ENCODE data around the gene ZNF507.
"Not testable (repeated sequence)": the region's sequence is repeated elsewhere in the genome, so short reads cannot be mapped to it uniquely, and the experiment has no call there.

ZNF507 gene

DNA sequence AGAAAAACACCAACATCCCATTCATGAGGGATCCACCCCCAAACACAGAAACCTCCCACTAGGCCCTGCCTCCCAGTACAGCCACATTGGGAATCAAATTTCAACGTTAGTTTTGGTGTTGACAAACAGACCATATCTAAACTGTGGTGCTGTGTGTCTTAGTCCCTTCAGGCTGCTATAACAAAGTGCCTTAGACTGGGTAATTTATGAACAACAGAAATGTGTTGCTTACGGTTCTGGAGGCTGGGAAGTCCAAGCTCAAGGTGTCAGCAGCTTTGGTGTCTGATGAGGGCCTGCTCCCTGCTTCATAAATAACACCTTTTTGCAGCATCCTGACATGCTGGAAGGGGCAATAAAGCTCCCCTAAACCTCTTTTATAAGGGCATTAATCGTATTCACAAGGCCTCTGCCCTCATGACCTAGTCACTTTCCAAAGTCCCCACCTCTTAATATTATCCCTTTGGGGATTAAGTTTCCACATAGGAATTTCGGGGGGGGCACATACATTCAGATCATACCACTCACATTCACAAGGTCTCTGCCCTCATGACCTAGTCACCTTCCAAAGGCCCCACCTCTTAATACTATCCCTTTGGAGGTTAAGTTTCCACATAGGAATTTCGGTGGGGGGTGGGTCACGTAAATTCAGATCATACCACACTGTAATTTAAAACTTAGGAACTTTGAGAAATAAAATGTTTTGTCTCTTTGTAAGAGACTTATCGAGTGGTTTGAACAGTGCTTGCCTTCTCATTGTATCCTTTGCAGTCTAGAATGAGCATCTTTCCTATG, 27.5 kb downstream of the ZNF507 start:
- no peak for DNase-seq

DNA sequence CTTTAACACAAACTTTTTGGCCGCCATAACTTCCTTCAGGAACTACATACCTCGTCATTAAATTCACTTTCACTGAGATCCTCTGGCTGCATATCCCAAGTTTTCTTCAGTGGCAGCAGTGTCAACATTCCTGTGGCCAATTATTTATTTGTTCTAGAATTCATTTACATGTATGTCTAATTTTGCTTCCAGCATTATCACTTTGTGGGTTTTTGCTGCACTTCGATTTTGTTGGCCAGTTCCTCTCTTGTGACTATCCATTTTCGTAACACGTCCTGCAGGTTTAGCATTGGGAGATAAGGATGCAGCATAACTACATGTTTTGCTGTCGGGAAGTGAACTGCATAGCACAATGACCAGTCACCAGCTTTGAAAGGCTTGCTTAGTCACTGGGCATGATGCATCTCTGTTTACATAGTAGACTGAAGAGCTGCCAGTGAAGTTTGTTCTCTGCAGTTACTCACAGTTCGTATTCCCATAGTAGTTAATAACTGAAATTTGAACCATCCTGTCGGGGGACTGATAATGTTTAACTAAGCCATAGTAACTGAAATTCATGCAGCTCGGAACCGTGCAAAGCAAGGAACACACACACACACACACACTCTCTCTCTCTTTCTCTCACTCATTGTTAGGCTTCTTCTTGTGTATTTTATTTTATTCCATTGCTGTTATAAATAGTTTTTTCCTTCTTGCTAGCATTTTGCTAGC, 28.3 kb downstream of the ZNF507 start:
- DNase-seq, result peak; percentile 40

DNA sequence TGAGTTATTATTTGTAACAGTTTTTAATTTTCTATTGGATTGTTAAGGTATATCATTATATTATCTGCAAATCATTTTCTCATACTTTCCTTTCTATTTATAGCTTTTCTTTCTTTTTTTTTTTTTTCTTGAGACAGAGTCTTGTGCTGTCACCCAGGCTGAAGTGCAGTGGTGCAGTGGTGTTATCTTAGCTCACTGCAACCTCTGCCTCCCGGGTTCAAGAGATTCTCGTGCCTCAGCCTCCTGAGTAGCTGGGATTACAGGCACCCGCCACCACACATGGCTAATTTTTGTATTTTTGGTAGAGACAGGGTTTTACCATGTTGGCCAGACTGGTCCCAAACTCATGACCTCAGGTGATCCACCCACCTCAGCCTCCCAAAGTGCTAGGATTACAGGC, 29.0 kb downstream of the ZNF507 start:
- not testable (repeated sequence) for DNase-seq

DNA sequence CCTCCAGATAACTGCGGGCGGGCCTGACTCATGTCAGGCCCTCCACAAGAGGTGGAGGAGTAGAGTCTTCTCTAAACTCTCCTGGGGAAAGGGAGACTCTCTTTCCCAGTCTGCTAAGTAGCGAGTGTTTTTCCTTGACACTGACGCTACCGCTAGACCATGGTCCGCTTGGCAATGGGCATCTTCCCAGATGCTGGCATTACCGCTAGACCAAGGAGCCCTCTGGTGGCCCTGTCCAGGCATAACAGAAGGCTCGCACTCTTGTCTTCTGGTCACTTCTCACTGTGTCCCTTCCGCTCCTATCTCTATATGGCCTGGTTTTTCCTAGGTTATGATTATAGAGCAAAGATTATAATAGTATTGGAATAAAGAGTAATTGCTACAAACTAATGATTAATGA, 31.7 kb downstream of the ZNF507 start:
- DNase-seq, result not testable (repeated sequence)

DNA sequence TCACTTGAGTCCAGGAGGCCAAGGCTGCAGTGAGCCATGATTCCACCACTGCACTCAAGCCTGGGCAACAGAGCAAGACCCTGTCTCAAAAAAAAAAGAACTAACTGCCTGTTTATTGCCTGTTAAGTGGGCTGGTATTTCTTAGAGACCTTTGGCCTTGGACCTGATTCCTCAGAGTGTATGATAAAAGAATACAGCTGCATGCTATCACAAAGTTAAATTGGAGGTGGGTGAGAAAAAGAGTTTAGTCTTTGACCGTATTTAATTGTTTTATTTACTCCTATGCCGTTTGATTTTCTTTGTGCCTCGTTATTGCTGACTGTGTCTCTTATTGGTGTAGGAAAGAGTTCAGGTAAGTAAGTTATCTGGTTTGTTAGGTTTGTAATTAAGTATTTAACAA, 34.9 kb downstream of the ZNF507 start:
- DNase-seq, result no peak

DNA sequence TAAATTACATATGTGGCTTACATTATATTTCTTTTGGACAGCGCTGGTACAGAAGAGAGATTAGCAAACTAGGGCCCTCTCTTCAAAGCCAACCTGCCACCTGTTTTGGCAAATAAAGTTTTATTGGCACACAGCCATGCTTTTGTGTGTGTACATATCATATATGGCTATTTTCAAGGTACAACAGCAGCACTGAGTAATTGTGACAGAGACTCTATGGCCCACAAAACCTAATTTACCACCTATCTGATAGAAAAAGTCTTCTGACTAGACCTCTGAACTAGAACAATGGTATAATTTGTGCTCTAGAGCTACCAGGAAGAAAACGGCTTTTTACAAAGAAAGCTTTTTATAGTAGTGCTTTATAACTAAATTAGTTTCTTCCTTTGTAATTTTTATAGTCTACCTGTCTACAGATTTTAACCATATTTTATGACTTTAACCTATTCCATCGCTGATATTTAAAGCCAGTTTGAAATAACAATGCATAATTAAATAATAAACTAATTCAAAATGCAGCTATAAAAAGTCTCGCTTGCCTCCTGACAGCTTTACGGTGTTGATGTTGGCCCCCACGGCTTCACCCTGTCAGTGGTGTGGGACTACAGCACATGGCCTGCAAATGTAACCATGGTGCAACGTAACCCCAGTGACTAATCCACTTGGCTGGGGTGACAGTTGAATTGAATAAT, 42.4 kb downstream of the ZNF507 start:
- DNase-seq, result no peak

DNA sequence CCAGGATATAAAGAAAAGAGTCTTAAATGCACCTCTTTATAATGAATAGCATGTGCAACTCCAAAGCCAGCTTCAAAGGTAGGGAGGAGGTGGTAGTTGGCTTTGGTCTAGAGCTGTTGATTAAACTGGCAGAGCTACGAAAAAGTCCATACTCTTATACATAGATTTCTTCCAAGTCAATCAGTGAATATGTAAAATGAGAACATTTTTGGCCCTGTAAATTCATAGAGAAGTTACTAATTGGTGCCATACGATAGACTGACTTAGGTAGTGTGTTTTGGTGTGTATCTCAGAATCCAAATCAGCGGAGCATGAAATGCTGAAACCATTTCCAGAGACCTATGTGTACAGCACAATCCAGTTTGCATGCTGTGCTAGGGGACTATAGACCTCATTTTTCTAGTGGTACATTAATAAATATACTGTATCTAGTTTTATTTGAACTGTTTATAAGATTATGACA, 43.0 kb downstream of the ZNF507 start:
- no peak for DNase-seq

DNA sequence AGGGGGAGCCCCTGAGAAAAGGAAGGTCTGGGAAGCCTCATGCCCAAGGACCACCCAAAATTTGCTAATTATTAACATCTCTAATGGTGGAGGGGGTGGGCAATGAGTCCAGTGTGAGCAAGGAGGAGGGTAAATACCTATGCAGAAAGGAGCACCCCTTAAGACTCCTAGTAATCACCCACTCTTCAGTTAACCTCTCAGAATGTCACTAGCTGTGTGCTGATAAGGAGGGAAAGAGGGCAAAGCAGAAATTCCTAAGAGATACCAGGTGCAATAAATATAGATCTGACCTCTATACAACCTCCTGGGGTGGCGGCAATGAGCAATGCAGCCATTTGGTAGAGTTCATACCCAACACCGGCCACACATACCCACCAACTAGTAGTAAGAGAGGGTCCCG, 47.5 kb downstream of the ZNF507 start:
- DNase-seq, result no peak

DNA sequence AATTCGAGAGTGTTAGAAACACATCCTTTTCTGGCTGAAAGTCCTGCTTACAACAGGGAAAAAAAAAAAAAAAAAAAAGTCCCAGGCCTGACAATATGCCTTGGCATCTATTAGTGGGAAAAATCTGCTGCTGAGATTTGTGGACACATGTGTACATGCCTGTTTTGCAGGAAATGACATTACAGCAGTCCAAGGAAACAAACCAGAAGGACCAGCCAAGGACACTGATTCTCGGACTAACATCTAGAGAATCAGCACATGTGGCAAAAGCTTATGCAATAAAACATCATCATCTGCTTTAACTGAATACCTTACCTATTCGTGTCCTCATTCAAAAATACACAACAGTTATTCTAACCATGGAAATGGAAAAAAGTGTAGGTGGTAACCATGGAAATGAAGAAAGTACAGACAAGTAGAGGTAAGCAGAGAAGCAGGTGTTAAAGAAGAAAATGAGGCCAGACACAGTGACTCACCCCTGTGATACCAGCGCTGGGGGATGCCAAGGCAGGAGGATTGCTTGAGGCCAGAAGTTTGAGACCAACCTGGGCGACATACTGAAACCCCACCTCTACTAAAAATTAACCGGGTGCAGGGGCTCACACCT, 50.7 kb downstream of the ZNF507 start:
- no peak for DNase-seq

DNA sequence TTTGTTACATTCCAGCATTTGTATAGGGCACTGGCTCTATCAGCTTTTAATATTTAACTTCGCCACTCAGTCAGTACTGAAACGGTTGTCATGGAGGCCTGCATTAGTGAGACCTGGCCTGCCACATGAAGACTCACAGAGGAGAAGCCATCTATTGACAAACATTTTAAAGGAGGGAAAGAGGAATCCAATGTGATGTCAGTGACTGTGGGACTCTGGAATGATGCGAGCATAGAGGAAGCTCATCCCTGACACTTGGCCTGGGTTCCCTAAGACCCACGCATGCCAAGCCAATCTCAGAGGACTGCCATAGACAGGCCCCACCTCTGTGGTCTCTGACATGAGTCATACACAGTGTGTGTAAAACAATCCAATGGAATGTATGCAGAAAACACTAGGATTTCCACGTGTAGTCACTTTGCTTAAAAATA, 52.3 kb downstream of the ZNF507 start:
- no peak for DNase-seq

DNA sequence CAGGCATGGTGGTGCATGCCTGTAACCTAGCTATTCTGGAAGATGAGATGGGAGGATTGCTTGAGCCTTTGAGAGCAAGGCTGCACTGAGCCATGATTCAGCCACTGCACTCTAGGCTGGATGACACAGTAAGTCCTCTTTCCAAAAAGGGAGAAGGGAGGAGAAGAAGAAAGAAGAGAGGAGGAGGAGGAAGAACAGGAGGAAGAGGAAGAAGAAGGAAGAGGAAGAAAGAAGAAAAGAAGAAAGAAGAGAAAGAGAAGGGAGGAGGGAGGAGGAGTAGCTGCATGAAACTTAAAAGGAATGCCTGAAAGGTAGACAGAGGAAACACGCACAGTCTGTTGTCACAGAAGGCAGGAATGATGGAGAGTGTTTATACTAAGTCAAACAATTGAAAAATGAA, 56.6 kb downstream of the ZNF507 start:
- no peak for DNase-seq

DNA sequence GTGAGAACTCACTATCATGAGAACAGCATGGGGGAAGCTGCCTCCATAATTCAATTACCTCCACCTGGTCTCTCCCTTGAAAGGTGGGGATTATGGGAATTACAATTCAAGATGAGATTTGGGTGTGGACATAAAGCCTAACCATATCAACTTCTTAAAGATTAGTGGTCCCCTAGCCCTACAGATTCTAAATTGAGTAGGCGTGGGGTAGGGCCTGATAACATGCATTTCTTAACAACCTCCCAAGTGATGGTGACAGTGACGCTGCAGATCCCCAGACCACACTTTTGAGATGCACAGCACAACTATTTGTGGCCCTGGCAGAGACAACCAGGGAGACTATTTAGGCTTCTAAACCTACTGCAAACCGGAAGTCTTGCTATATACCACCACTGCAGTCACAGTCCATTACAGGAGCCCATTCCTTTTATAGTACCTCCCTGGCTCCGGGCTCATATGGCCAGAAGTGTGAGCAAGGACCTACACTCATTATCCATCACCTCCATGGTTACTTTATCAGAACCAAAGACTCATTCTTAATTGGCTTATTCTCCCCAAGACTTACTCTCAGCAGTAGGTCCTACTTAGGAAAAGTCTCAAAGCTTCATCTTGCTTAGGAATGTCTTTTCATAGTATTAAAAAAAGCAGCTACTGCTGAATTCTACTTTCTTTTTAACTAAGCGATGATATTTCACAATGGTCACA, 58.0 kb downstream of the ZNF507 start:
- DNase-seq, result no peak

DNA sequence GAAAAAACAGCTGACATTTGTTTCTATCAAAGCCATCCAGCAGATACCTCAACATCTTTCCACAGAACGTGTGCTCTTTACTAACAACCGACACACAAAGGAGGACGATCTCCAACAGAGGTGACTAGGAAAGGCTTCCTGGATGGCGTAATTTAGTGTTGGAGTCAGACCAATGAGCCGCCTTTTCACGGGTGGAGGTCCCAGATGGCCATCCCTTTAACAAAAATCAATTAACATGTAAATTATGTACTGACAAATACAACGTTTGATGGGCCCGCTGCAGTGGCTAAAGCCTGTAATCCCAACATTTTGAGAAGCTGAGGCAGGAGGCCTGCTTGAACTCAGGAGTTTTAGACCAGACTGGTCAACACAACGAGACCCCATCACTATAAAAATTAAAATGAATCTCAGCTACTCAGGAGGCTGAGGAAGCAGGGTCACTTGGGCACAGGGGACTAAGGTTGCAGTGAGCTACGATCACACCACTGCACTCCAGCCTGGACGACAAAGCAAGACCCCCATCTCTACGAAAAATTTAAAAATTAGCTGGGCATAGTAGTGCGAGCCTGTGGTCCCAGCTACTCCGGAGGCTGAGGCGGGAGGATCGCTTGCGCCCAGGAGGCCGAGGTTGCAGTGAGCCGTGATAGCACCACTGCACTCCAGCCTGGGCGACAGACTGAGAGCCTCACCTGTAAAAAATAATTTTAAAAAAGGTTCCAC, 59.0 kb downstream of the ZNF507 start:
- DNase-seq, result no peak

DNA sequence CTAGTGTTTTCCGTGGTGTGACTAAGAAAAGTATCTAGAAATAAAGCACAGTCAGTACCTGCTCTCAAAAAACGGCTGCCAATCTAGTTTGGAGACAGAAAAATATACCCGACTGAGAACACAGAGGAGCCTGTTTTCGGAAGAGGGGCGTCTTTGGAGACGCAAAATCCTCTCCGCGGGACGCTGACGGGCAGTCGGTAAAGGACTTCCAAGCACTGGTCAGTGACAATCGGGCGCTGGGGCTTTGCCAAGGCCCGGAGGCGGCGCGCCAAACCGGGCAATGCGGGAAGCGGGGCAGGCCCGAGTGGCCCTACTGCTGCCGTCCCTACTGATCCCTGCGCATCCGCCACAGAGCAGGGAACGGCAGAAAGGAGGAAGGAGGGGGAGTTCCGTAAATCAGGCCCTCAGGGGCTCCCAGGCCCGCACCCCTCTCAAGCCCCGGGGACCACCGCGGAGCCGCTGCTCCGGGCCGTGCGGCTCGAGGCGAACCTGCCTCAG, 59.6 kb downstream of the ZNF507 start:
- DNase-seq, result no peak

DNA sequence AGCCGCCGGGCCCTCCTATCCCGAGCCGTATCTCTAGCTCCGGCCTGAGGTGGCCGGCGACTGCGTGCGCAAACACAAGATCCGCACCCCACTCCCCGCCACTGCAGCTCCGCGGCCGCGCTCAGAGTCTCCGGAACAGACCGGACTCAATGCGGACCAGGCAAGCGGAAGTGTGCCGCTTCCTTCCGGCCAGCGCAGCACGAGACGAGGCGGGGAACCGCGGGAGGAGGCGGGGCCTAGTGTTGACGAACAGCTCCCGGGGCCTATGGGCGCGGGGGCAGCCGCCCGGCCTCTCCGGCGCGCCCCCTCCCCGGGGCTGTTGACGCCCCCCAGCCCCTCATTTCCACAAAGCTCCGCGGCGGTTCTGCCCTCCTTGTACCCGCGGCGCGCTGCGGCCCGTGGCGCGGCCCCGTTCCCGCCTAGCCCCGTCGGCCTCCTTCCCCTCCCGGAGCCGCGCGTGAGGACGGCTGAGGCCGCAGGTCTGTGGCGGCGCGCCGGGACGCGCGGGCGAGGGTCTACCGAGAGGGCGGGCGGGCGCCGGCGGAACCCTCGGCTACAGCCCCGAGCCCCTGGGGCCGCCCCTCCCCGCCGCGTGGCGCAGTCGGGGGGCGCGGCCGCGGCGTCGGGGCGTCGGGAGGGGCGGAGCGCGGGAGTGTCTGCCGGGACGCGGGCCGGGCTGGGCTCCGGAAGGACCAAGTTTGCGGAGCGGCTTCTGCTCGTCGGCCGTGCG, 60.2 kb downstream of the ZNF507 start, which contains the start of gene DPY19L3:
DPY19L3 (plus strand) TSS at position 340 of the 730 bp plus-strand sequence. CDS start 2,484 bp downstream, outside the sequence.
- DNase-seq, result peak; percentile 67

DNA sequence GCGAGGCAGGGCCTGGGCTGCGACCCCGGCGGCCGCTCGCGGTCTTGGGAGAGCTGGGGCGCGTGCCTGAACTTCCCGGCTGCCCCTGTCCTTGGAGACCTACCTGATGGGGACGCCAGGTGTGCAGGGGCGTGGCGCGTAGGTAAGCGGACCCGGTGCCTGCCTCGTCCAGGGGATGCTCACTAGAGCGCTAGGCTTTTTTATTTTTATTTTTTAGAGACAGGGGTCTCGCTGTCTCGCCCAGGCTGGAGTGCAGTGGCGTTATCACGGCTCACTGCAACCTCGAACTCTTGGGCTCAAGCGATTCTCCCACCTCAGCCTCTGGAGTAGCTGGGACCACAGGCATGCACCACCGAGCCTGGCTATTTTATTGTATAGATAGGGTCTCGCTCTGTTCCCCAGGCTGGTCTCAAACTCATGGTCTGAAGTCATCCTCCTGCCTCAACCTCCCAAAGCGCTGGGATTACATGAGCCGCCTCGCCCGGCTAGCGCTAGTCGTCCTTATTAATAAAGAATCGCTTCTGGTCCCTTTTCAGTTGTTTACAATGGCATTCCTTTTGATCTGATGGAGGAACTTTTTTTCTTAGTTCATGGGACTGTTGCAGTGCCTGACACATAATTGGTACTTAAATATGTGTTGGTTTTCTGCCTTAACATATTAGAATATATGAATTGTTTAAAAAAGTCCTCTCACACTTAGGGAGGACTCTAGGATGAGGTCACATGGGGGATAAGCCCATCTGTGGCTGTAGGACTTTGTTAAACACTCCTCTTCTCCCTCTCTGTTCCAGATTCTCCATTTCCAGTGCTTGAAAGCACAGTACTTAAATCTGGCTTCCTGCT, 61.0 kb downstream of the ZNF507 start:
- DNase-seq, result no peak

DNA sequence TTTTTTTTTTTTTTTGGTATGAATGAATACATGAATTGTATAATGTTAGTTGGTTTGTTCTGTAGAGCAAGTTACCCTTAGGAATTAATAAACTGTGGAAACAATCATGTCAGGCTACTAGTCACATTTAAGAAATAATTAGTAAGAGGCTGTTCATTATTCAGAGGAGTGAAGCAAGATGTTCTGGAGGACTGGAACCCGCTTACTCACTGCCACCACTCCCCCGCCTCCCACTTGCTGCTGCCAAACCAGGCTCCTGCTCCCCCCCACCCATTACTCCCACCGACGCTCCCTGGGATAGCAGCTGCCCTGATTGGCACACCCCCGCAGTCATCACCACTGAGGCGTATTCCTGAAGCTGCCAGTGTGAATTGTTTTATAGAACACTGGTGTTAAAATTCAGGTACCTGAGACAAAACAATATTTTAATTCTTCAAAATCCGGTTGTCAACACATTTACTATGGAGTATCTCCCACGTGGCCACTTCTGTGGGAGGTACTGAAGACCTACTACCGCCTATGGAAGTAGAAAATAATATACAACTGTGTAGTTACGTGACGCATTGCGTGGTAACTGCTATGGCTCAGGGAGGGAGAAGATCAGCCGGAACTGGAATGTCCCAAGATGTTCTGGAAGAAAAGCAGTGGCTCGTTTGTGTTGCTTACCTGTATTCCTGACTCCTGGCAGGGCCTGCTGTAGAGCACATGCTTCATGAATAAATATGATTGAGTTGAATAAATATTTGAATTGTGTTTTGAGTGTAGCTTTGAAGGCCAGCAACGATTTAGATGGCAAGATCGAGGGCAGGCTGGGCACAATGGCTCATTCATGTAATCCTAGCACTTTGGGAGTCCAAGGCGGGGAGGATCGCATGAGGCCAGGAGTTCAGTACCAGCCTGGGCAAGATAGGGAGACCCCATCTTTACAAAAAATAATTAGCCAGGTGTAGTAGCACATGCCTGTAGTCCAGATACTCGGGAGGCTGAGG, 61.9 kb downstream of the ZNF507 start:
- no peak for DNase-seq

DNA sequence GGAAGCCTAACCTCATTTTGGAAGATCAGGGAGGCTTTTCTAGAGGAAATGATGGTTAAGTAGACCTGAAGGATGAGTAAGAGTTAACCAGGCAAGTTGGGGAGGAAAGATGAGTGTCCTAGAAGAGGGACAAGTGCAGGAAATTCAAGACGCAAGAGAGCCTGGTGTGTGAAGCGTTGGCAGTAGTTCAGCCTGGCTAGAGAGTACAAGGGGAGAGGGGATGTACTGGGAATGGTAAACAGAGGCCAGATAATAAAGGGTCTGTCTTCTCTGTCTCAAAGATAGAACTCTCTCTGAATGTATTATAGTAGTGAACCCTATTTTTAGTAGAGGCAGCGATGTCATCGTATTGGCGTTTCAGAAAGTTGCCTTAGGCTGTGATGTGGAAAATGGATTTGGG, 69.8 kb downstream of the ZNF507 start:
- no peak for DNase-seq

DNA sequence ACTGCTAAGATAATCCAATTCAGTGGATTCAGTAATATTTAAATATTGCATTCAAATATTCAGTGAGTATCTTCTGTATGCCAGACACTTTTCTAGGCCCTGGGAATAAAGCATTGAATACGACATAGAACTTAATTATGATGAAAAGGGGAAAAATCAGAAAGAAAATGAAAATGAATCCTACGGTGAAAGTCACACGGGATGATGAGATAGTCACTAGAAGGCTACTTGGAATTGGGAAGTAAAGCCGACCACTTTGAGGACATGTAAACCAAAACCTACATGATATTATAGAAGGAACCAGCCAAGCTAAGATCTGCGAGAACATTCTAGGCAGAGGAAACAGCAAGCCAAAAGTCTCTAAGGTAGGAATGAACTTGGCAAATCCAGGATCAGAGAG, 70.3 kb downstream of the ZNF507 start:
- no peak for DNase-seq
